ENCODE data around the gene CLDN9.

CLDN9 gene

DNA sequence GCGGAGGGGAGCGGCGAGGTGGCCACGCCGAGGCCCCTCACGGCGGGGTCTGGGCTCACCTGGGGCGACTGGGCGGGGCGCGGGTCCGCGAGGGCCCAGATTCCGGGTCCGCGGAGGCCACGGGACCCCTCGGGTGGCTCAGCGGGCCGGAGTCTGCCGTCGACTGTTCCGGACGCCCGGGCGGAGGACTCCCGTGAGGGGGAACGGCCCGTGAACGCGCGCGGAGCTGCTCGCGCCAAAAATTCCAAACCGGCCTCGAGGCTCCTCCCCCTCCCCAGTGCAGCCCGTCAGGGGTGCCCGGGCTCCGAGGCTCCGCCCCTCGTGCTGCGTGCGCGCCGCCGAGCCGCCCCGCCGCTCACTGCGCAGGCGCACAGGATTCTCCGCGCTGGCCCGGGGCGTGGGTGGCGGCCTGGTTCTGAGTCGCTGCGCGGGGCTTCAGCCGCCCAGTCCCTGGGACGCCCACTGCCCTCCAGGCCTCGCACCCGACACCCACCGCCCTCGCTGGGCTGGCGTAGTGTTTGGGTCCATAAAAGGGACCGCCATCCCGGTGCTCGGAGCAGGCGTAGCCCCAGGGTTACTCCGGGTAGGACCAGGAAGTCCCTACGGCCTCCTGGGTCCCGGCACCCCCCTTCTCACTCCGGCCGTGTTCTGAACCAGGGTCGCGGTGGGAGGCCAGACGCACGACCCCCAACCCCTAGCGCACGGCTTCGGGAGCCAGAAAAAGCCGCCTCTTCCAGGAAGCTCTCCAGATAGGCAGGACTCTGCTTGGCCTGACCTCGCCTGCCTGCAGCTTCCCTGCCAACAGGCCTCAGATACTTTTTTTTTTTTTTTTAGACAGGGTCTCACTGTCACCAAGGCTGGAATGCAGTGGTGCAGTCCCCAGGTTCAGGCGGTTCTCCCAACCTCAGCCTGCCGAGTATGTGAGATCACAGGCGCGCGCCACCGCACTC lies 32.2 kb upstream of the CLDN9 start, which contains the start of gene PKMYT1:
TSS of gene PKMYT1 (minus strand) at position 220 of the 950 bp plus-strand sequence. CDS start 789 bp downstream, outside the sequence.
- in situ Hi-C loops (cut with HindIII; ENCODE audit: low sequenced_read_pairs) = no loop called here
- H3K4me3 ChIP-seq (ENCODE audit: low read depth, low read length) = peak within 1 kb of the TSS; percentile 68
- TF ChIP-seq, protein P1, sequence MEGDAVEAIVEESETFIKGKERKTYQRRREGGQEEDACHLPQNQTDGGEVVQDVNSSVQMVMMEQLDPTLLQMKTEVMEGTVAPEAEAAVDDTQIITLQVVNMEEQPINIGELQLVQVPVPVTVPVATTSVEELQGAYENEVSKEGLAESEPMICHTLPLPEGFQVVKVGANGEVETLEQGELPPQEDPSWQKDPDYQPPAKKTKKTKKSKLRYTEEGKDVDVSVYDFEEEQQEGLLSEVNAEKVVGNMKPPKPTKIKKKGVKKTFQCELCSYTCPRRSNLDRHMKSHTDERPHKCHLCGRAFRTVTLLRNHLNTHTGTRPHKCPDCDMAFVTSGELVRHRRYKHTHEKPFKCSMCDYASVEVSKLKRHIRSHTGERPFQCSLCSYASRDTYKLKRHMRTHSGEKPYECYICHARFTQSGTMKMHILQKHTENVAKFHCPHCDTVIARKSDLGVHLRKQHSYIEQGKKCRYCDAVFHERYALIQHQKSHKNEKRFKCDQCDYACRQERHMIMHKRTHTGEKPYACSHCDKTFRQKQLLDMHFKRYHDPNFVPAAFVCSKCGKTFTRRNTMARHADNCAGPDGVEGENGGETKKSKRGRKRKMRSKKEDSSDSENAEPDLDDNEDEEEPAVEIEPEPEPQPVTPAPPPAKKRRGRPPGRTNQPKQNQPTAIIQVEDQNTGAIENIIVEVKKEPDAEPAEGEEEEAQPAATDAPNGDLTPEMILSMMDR (IDR thresholded peaks at IDR 0.05; ENCODE audit: low read depth, low read length, missing control alignments) = no peak
- DNase-seq (ENCODE audit: low read depth) = peak; percentile 34

DNA sequence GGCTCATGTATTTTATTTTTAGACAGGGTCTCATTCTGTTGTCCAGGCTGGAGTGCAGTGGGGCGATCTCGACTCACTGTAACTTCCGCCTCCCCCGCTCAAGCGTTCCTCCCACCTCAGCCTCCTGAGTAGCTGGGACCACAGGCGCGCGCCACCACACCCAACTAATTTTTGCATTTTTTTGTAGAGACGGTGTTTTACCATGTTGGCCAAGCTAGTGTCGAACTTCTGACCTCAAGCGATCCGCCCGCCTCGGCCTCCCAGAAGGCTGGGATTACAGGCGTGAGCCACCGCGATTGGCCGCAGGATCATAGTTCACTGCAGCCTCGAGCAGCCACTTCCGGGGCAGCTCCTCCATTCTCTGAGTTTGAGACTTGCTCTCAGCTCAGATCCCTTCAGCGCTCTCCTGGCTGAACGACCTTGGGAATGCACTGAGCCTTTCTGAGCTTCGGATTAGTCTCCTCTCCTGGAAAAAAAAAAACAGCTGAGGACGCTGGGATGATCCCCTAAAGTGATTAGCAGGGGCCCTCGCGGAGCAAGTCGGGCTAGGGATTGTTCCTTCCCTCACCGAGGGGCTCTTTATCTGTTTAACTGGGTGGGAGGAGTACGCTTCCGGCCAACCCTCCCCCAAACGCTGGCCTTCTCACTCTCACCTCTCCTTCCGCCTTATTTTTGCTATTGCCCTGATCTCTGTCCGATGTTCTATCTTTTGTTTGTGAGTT lies 31.4 kb upstream of the CLDN9 start:
- in situ Hi-C loops (cut with HindIII; ENCODE audit: low sequenced_read_pairs) = no loop called here
- no peak for DNase-seq (ENCODE audit: low read depth)
- TF ChIP-seq, protein P1 (IDR thresholded peaks at IDR 0.05; ENCODE audit: low read depth, low read length, missing control alignments) = no peak
- peak overlapping the region; percentile 68 for H3K4me3 ChIP-seq (ENCODE audit: low read depth, low read length)

DNA sequence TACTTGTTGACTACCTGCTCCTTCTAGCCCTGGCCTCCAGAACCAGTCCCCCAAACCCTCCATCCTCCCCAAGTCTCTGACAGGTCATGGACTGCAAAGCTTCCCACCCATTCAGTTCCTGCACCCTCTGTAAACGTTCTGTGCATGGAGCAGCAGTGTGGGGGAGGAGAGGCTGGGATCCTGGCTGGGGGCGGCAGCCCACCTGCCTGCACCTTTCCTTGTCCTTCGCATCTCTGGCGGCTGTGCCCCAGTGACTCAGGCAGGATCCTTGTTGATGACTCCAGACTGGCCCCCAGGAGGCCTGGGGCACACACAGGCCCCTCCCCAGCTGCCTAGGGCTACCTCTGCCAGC lies 30.8 kb upstream of the CLDN9 start:
- TF ChIP-seq, protein P1 (IDR thresholded peaks at IDR 0.05; ENCODE audit: low read depth, low read length, missing control alignments) = no peak
- in situ Hi-C loops (cut with HindIII; ENCODE audit: low sequenced_read_pairs) = no loop called here
- no peak for DNase-seq (ENCODE audit: low read depth)
- no peak overlapping the region for H3K4me3 ChIP-seq (ENCODE audit: low read depth, low read length)

DNA sequence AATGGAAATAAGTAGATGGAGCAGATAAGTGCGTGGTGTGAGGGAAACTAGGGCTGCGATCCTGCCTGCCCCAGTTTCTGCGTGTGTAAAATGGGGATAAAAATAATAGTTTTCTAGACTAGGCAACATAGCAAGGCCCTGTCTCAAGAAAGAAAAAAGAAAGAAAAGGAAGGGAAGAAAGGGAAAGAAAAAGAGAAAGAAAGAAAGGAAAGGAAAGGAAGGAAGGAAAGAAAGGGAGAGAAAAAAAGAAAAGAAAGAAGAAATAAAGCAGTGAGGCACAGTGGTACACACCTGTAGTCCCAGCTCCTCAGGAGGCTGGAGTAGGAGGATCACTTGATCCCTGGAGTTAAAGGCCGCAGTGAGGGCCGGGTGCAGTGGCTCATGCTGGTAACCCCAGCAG lies 30.3 kb upstream of the CLDN9 start:
- in situ Hi-C loops (cut with HindIII; ENCODE audit: low sequenced_read_pairs) = no loop called here
- no peak overlapping the region for H3K4me3 ChIP-seq (ENCODE audit: low read depth, low read length)
- TF ChIP-seq, protein P1 (IDR thresholded peaks at IDR 0.05; ENCODE audit: low read depth, low read length, missing control alignments) = no peak
- no peak for DNase-seq (ENCODE audit: low read depth)

DNA sequence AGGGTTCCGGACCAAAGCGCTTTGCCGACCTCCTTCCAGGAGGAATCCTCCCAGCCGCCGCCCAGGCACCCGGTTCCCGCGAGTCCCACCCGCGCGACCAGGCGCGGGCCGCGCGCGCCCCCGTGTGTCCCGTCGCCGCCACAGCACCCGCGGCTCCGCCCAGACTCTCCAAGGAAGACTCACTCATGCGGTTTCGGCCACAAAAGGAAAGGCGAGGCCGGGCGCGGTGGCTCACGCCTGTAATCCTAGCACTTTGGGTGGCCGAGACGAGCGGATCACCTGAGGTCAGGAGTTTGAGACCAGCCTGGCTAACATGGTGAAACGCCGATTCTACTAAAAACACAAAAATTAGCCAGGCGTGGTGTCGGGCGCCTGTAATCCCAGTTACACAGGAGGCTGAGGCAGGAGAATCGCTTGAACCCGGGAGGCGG lies 29.0 kb upstream of the CLDN9 start:
- H3K4me3 ChIP-seq (ENCODE audit: low read depth, low read length) = no peak overlapping the region
- DNase-seq (ENCODE audit: low read depth) = peak; percentile 48
- TF ChIP-seq, protein P1 (IDR thresholded peaks at IDR 0.05; ENCODE audit: low read depth, low read length, missing control alignments) = peak; percentile 82
- in situ Hi-C loops (cut with HindIII; ENCODE audit: low sequenced_read_pairs) = no loop called here

DNA sequence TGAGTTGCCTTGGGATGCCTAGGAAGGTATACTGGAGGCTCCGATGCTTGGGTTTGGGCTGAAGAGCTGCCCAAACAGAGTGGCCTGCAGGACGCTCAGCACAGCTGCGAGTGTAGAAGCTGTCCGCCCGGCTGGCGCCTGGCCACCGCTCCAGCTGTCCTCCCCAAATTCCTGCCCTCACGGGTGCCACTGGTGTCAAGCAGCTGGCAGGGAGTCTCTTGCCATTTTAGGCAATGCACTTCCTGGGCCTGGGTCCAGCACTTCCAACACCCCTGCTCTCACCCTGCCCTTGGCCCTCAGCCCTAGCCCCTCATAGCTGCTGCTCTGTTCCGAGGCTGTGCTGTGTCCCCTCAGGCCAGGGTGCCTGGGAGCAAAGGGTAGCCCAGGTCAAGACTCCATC lies 27.3 kb upstream of the CLDN9 start:
- TF ChIP-seq, protein P1 (IDR thresholded peaks at IDR 0.05; ENCODE audit: low read depth, low read length, missing control alignments) = no peak
- in situ Hi-C loops (cut with HindIII; ENCODE audit: low sequenced_read_pairs) = no loop called here
- DNase-seq (ENCODE audit: low read depth) = no peak
- H3K4me3 ChIP-seq (ENCODE audit: low read depth, low read length) = no peak overlapping the region
